GM12864 (cell line): ENCODE results near the gene FKBP10.
"Not testable (repeated sequence)": the region's sequence is repeated elsewhere in the genome, so short reads cannot be mapped to it uniquely, and the experiment has no call there.

Experiments
- DNase-seq: peaks from one replicate; pipeline ENCODE4 v3.0.0-alpha.2; 2011; ENCODE audit warnings: low read depth
- H3K4me3 ChIP-seq: 2 replicates; pipeline ENCODE4 v1.5.1; 2011; ENCODE audit warnings: mild to moderate bottlenecking, low read depth, low read length, control low read depth
- TF ChIP-seq, protein P1 (sequence below): IDR thresholded peaks from 2 replicates; pipeline ENCODE4 v1.5.1; 2011; ENCODE audit warnings: low read depth, mild to moderate bottlenecking, moderate library complexity, low read length, control low read depth, inconsistent platforms; ENCODE audit errors: missing control alignments

The FKBP10 gene

DNA sequence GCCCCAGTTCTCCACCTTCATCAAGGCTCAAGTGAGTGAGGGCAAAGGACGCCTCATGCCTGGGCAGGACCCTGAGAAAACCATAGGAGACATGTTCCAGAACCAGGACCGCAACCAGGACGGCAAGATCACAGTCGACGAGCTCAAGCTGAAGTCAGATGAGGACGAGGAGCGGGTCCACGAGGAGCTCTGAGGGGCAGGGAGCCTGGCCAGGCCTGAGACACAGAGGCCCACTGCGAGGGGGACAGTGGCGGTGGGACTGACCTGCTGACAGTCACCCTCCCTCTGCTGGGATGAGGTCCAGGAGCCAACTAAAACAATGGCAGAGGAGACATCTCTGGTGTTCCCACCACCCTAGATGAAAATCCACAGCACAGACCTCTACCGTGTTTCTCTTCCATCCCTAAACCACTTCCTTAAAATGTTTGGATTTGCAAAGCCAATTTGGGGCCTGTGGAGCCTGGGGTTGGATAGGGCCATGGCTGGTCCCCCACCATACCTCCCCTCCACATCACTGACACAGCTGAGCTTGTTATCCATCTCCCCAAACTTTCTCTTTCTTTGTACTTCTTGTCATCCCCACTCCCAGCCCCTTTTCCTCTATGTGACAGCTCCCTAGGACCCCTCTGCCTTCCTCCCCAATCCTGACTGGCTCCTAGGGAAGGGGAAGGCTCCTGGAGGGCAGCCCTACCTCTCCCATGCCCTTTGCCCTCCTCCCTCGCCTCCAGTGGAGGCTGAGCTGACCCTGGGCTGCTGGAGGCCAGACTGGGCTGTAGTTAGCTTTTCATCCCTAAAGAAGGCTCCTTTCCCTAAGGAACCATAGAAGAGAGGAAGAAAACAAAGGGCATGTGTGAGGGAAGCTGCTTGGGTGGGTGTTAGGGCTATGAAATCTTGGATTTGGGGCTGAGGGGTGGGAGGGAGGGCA is 9.7 kb downstream of the FKBP10 start:
- TF ChIP-seq, protein P1, sequence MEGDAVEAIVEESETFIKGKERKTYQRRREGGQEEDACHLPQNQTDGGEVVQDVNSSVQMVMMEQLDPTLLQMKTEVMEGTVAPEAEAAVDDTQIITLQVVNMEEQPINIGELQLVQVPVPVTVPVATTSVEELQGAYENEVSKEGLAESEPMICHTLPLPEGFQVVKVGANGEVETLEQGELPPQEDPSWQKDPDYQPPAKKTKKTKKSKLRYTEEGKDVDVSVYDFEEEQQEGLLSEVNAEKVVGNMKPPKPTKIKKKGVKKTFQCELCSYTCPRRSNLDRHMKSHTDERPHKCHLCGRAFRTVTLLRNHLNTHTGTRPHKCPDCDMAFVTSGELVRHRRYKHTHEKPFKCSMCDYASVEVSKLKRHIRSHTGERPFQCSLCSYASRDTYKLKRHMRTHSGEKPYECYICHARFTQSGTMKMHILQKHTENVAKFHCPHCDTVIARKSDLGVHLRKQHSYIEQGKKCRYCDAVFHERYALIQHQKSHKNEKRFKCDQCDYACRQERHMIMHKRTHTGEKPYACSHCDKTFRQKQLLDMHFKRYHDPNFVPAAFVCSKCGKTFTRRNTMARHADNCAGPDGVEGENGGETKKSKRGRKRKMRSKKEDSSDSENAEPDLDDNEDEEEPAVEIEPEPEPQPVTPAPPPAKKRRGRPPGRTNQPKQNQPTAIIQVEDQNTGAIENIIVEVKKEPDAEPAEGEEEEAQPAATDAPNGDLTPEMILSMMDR = no peak
- no peak for DNase-seq
- H3K4me3 ChIP-seq = no peak overlapping the region

DNA sequence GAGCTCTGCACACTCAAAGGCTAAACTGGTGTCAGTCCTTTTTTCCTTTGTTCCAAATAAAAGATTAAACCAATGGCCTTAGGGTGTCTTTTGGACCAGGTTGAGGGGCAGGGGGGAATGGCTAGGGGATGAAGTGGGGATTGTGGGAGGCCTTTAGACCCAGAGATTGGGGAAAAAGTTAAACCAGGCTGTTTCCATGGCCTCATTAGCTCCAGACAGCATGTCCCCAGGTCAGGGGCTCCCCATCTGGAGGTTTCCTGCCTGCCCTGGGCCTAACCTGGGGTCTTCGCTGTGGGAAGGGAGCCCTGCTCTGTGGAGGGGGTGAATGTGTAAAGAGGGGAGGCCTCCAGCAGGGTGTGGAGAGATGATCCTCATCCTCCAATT is 10.3 kb downstream of the FKBP10 start:
- no peak for DNase-seq
- H3K4me3 ChIP-seq = no peak overlapping the region
- TF ChIP-seq, protein P1 = no peak

DNA sequence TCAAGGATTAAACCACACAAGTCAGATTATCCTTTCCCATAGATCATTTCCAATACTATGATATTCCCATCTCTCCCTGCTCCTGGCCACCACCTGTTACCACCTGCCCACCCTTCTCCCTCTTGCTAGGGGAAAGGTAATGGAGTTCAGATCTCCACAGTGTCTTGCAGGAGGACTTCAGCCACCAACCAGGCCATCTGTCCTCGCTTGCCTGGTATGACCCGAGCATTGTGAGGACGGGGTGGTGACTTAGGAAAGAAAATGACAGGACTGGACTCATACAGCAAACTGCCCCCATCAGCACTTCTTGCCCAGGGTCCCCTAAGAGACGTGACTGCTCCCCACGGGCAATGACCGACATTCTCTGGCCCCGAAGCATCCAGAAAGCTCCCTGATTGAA is 10.8 kb downstream of the FKBP10 start:
- DNase-seq = no peak
- H3K4me3 ChIP-seq = no peak overlapping the region
- TF ChIP-seq, protein P1 = no peak

DNA sequence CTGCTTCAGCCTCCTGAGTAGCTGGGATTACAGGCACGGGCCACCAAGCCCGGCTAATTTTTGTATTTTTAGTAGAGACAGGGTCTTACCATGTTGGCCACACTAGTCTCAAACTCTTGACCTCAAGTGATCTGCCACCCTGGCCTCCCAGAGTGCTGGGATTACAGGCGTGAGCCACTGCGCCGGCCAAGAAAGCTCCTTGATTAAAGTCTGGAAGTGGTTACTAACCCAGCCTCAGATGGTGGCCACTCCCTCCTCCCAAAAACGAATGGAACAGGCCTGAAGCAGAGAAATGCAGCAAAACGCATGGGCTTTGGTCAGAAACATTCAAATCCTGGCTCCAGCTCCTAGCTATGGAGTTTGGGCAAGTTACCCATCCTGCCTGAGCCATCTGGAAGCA is 11.3 kb downstream of the FKBP10 start:
- TF ChIP-seq, protein P1 = no peak
- DNase-seq = no peak
- no peak overlapping the region for H3K4me3 ChIP-seq

DNA sequence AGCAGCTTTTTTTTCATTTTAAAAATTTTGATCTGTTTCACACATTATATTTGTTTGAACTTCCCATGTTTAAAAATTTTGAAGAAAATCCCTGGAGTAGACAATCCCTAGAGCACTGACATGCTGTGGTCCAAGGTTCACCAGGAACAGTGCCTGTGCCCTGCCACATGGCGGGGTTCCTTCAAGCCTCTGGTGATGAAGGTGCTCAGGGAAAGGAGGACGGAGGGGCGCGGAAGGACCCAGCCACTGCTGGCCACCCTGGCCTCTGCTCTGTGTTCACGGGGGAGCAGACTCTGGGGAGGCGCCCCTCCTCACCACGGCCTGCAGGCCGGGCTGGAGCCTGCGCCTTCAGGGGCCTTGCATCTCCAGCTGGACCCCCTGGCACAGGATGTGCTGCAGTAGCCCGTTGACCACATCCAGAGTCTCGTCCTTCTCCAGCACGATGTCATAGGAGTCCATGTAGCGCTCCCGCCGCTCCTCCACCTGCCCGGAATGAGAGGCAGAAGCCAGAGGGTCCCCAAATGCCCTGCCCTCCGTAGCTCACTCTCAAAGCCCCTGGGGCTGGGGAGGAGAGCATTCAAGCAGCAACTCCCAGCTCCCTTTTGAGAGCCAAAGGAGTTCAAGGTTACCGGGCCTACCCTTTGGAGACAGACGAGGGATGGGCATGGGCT is 12.5 kb downstream of the FKBP10 start:
- TF ChIP-seq, protein P1 = no peak
- no peak for DNase-seq
- H3K4me3 ChIP-seq = no peak overlapping the region

DNA sequence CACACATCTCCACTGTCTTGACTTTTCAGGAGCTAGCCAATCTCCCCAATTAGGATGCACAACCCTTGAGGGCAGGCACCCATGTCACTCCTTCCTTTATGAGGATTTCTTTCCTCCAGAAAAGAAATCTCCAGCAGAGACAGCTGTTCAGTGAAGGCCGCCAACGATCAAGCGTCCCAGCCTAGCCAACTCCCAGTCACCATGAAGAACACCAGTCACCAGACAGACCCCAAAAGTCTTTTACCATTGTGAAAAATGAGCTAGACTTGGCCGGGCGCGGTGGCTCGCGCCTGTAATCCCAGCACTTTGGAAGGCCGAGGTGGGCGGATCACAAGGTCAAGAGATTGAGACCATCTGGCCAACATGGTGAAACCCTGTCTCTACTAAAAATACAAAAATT is 17.2 kb downstream of the FKBP10 start:
- DNase-seq, H3K4me3 ChIP-seq: not testable (repeated sequence)

DNA sequence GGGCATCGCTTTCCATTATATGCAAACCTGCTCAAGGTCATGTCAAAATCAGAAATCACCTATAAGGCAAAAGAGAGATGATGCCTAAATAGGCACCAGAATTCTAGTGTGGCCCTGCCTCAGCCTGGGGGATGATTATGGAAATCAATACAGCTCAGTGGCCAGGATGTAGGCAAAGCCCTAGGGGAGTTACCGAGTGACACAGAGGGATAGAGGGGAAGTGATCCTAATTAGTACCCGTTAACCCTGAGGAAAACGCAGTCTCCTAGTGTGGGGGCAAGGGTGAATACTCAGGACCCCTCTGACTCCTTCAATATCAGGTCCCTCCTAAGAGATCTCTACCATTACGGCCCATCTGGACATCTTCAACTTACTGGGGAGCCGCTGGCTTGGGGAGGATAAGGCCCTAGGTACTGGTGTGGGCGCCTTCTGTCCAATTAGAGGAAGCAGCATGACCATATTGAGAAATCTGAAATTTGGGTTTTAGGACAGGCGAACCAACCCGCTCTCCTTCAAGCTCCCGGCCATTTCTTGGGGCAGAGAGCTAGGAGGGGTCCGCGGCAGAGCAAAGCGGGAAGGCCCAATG is 22.5 kb downstream of the FKBP10 start:
- peak overlapping the region; percentile 73 for H3K4me3 ChIP-seq
- TF ChIP-seq, protein P1 = no peak
- no peak for DNase-seq
